HG03095 (cell line): ENCODE data around the gene ZSWIM6.
"Not testable (repeated sequence)": the region's sequence is repeated elsewhere in the genome, so short reads cannot be mapped to it uniquely, and the experiment has no call there.

Source experiments
- ATAC-seq: cut with Tn5 transposase; IDR thresholded peaks from one replicate; pipeline ENCODE4 v1.9.1; 2021; ENCODE audit warnings: moderate library complexity; ENCODE audit not compliant: unreplicated experiment

The ZSWIM6 gene

GRCh38 chr5:61405511-61406295 lies 73.6 kb downstream of the ZSWIM6 start:
- ATAC-seq, result no peak

- not testable (repeated sequence) for ATAC-seq
Measured at GRCh38 chr5:61406497-61406896, 74.4 kb downstream of the ZSWIM6 start.

GRCh38 chr5:61407706-61408270 lies 75.7 kb downstream of the ZSWIM6 start:
- ATAC-seq, result no peak

- ATAC-seq, result peak; percentile 100
Measured at GRCh38 chr5:61408476-61409168, 76.6 kb downstream of the ZSWIM6 start.

- ATAC-seq, result no peak
Measured at GRCh38 chr5:61409568-61409967, 77.5 kb downstream of the ZSWIM6 start.

GRCh38 chr5:61410811-61411210 lies 78.8 kb downstream of the ZSWIM6 start:
- ATAC-seq, result no peak

- no peak for ATAC-seq
Measured at GRCh38 chr5:61412361-61412760, 80.3 kb downstream of the ZSWIM6 start.

GRCh38 chr5:61413205-61413604 lies 81.1 kb downstream of the ZSWIM6 start:
- not testable (repeated sequence) for ATAC-seq

- no peak for ATAC-seq
Measured at GRCh38 chr5:61414806-61415205, 82.7 kb downstream of the ZSWIM6 start.

GRCh38 chr5:61416010-61416409 lies 84.0 kb downstream of the ZSWIM6 start:
- ATAC-seq, result no peak

GRCh38 chr5:61416420-61416819 lies 84.4 kb downstream of the ZSWIM6 start:
- no peak for ATAC-seq

GRCh38 chr5:61417340-61417739 lies 85.3 kb downstream of the ZSWIM6 start:
- ATAC-seq, result no peak

- ATAC-seq, result no peak
Measured at GRCh38 chr5:61417851-61418250, 85.8 kb downstream of the ZSWIM6 start.

GRCh38 chr5:61419106-61419505 lies 87.0 kb downstream of the ZSWIM6 start:
- ATAC-seq, result no peak

GRCh38 chr5:61420016-61420415 lies 88.0 kb downstream of the ZSWIM6 start:
- no peak for ATAC-seq

GRCh38 chr5:61421262-61421661 lies 89.2 kb downstream of the ZSWIM6 start:
- ATAC-seq, result not testable (repeated sequence)

GRCh38 chr5:61423487-61424145 lies 91.6 kb downstream of the ZSWIM6 start:
- ATAC-seq, result no peak

GRCh38 chr5:61425918-61426317 lies 93.9 kb downstream of the ZSWIM6 start:
- ATAC-seq, result no peak

GRCh38 chr5:61429906-61430305 lies 97.8 kb downstream of the ZSWIM6 start:
- ATAC-seq, result no peak

GRCh38 chr5:61431923-61432620 lies 100.0 kb downstream of the ZSWIM6 start:
- ATAC-seq, result no peak

GRCh38 chr5:61435368-61435767 lies 103.3 kb downstream of the ZSWIM6 start:
- ATAC-seq, result no peak
